Fibroblast of lung (primary cell): ENCODE results near the gene MAST2. TPM values are rescaled to one million over a fixed set of nuclear protein-coding genes. Genes with fewer than 3 reads are reported as not detected.

ENCODE experiments used
- DNase-seq, 2 donors: peaks; one replicate each; pipeline versions ENCODE4 v3.0.0 to v3.0.0-alpha.2; 2010; ENCODE audit warnings: low read depth in 2 of 2
- H2AFZ ChIP-seq: 2 replicates; pipeline ENCODE4 v1.5.1; 2012; ENCODE audit warnings: low read length, control low read depth, inconsistent platforms
- H3K27ac ChIP-seq: 2 replicates; pipeline ENCODE4 v1.5.1; 2011; ENCODE audit warnings: low read length, control low read depth; ENCODE audit not compliant: insufficient read depth
- H3K27me3 ChIP-seq: 2 replicates; pipeline ENCODE4 v1.5.1; 2011; ENCODE audit warnings: mild to moderate bottlenecking, low read length; ENCODE audit not compliant: control insufficient read depth, insufficient read depth
- H3K36me3 ChIP-seq: 2 replicates; pipeline ENCODE4 v1.5.1; 2011; ENCODE audit warnings: low read length; ENCODE audit not compliant: control insufficient read depth, insufficient read depth
- H3K4me1 ChIP-seq: 2 replicates; pipeline ENCODE4 v1.5.1; 2011; ENCODE audit warnings: low read length; ENCODE audit not compliant: control insufficient read depth, insufficient read depth; ENCODE audit errors: extremely low read depth
- H3K4me2 ChIP-seq: 2 replicates; pipeline ENCODE4 v1.5.1; 2011; ENCODE audit warnings: low read length, control low read depth; ENCODE audit not compliant: insufficient read depth; ENCODE audit errors: extremely low read depth
- H3K4me3 ChIP-seq, 4 experiments: fragments of 200-600 bp in 1 of 4; sonication (generic) in 1 of 4; replicated peaks in 1 of 4; 2 replicates each; pipeline ENCODE4 v1.5.1; 2011 to 2016; ENCODE audit warnings: low read length in 4 of 4, low read depth in 3 of 4, mild to moderate bottlenecking in 3 of 4, control low read depth in 2 of 4, inconsistent platforms in 1 of 4, mixed read lengths in 1 of 4; ENCODE audit not compliant: insufficient read depth in 1 of 4; ENCODE audit errors: control extremely low read depth in 1 of 4
- H3K79me2 ChIP-seq: 2 replicates; pipeline ENCODE4 v1.5.1; 2012; ENCODE audit warnings: mild to moderate bottlenecking, low read length, inconsistent platforms; ENCODE audit not compliant: control insufficient read depth, insufficient read depth
- H3K9ac ChIP-seq: 2 replicates; pipeline ENCODE4 v1.5.1; 2011; ENCODE audit warnings: mild to moderate bottlenecking, low read length, control low read depth; ENCODE audit not compliant: insufficient read depth
- H3K9me3 ChIP-seq: 2 replicates; pipeline ENCODE4 v1.5.1; 2012; ENCODE audit warnings: low read depth, low read length; ENCODE audit not compliant: control insufficient read depth, insufficient read depth
- H4K20me1 ChIP-seq: 2 replicates; pipeline ENCODE4 v1.5.1; 2011; ENCODE audit warnings: low read length; ENCODE audit not compliant: control insufficient read depth, insufficient read depth; ENCODE audit errors: extremely low read depth
- CTCF ChIP-seq, 2 donors: IDR thresholded peaks in 1 of 2; conservative IDR thresholded peaks in 1 of 2; 1 replicate in 1 of 2; 2 replicates in 1 of 2; pipeline ENCODE4 v1.5.1; 2011 to 2012; ENCODE audit warnings: low read length in 2 of 2, control low read depth in 1 of 2, inconsistent platforms in 1 of 2, low read depth in 1 of 2, mild to moderate bottlenecking in 1 of 2
- EZH2 ChIP-seq: IDR thresholded peaks from 2 replicates; pipeline ENCODE4 v1.5.1; 2012; ENCODE audit warnings: low read length, control low read depth, mild to moderate bottlenecking; ENCODE audit errors: missing control alignments
- polyA plus RNA-seq, 2 donors: library from polyadenylated mRNA; depleted of rRNA in 1 of 2; stranded (reverse) in 1 of 2; unstranded in 1 of 2; fragments of >200 nt; gene quantifications; 2 replicates each; pipeline ENCODE4 v1.2.1, GENCODE V29; 2011 to 2012; ENCODE audit warnings: missing spikeins in 1 of 2
- total RNA-seq: library from RNA; depleted of rRNA; stranded (reverse); fragments of >200 nt; gene quantifications from 2 replicates; pipeline ENCODE4 v1.2.1, GENCODE V29; 2014

Gene MAST2
- total and polyA plus RNA-seq, 2 donors (not counting 1 experiment from before 2014, with no cell fraction given): 17.5 to 24.9 TPM

- Histone ChIP-seq H3K4me2 (no peak overlapping the region), H3K9ac (no peak overlapping the region), H3K27me3 (no peaks in the 10 kb centered on the region), H3K27ac (no peak overlapping the region), H4K20me1 (no peaks in the 10 kb centered on the region), H3K4me1 (no peaks in the 10 kb centered on the region), H3K9me3 (no peaks in the 10 kb centered on the region), H3K4me3 (no peak overlapping the region), H3K36me3 (no peaks in the 10 kb centered on the region), H2AFZ (no peak overlapping the region), H3K79me2 (no peaks in the 10 kb centered on the region)
- TF ChIP-seq CTCF (conservative IDR thresholded peaks at IDR 0.05 in 1 of 2, IDR thresholded peaks at IDR 0.05 in 1 of 2; ENCODE audit: low read depth in 1 of 2, low read length in 2 of 2): no peak
- TF ChIP-seq EZH2: no peak
- DNase-seq: no peak
Observed at GRCh38 chr1:45987204-45987603, 183.8 kb downstream of the MAST2 start.

GRCh38 chr1:45989249-45989648, 185.8 kb downstream of the MAST2 start:
- Histone ChIP-seq H4K20me1 (no peaks in the 10 kb centered on the region), H3K27ac (no peak overlapping the region), H2AFZ (no peak overlapping the region), H3K9ac (no peak overlapping the region), H3K9me3 (no peaks in the 10 kb centered on the region), H3K36me3 (no peaks in the 10 kb centered on the region), H3K4me1 (no peaks in the 10 kb centered on the region), H3K4me3 (no peak overlapping the region), H3K4me2 (no peak overlapping the region), H3K27me3 (no peaks in the 10 kb centered on the region), H3K79me2 (no peaks in the 10 kb centered on the region)
- TF ChIP-seq EZH2 (no peak), CTCF (conservative IDR thresholded peaks at IDR 0.05 in 1 of 2, IDR thresholded peaks at IDR 0.05 in 1 of 2; ENCODE audit: low read depth in 1 of 2, low read length in 2 of 2) (no peak)
- no peak for DNase-seq

DNA sequence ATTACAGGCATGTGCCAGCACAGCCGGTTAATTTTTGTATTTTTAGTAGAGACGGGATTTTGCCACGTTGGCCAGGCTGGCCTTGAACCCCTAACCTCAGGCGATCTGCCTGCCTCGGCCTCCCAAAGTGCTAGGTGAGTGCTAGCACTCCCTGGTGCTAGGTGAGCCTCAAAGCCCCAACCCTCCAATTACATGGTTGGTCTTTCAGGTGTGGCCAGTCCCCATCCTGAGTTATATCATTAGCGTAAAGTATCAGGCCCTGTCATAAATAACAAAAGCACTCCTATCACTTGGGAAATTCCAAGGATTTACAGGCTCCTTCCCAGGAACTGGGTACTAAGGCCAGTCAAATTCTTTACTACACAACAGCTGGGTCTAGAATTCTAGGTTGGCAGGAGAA, 191.0 kb downstream of the MAST2 start:
- Histone ChIP-seq H4K20me1 (no peaks in the 10 kb centered on the region), H3K27ac (no peak overlapping the region), H3K9me3 (no peaks in the 10 kb centered on the region), H3K4me2 (no peak overlapping the region), H3K79me2 (no peaks in the 10 kb centered on the region), H2AFZ (no peak overlapping the region), H3K4me1 (no peaks in the 10 kb centered on the region), H3K36me3 (no peaks in the 10 kb centered on the region), H3K9ac (no peak overlapping the region), H3K4me3 (no peak overlapping the region), H3K27me3 (no peaks in the 10 kb centered on the region)
- no peak for DNase-seq
- TF ChIP-seq EZH2: no peak
- TF ChIP-seq CTCF (conservative IDR thresholded peaks at IDR 0.05 in 1 of 2, IDR thresholded peaks at IDR 0.05 in 1 of 2; ENCODE audit: low read depth in 1 of 2, low read length in 2 of 2): no peak
